BJ (cell line): ENCODE results near the gene CDC42EP3. TPM values are rescaled to one million over a fixed set of nuclear protein-coding genes. Genes with fewer than 3 reads are reported as not detected.

Experiments
- CTCF ChIA-PET: fragments of 350-600 bp; formaldehyde crosslinking; extraction: SDS; loops from one replicate; lab custom pipeline; 2021; ENCODE audit warnings: antibody characterized with exemption, inconsistent platforms; lab: Yijun Ruan, JAX
- POLR2A ChIA-PET: fragments of 300-600 bp; sonication (Branson Sonifier 250); formaldehyde crosslinking; extraction: SDS; loops from one replicate; lab custom pipeline; 2021; ENCODE audit warnings: antibody characterized with exemption; lab: Charles Lee
- DNase-seq: peaks from one replicate; pipeline ENCODE4 v3.0.0-alpha.2; 2011; ENCODE audit warnings: low read depth
- H3K27me3 ChIP-seq: 2 replicates; pipeline ENCODE4 v1.6.0; 2011; ENCODE audit warnings: low read length; ENCODE audit not compliant: control insufficient read depth, insufficient read depth
- H3K36me3 ChIP-seq: 2 replicates; pipeline ENCODE4 v1.5.1; 2011; ENCODE audit warnings: low read length; ENCODE audit not compliant: control insufficient read depth, insufficient read depth
- H3K4me3 ChIP-seq: 2 replicates; pipeline ENCODE4 v1.5.1; 2011; ENCODE audit warnings: low read depth, mild to moderate bottlenecking, control low read depth, low read length
- CTCF ChIP-seq: IDR thresholded peaks from 2 replicates; pipeline ENCODE4 v1.5.1; 2011; ENCODE audit warnings: low read depth, mild to moderate bottlenecking, control low read depth, inconsistent platforms, low read length, moderate library complexity; ENCODE audit not compliant: insufficient read depth
- polyA plus RNA-seq: library from polyadenylated mRNA; depleted of rRNA; stranded (reverse); fragments of >200 nt; gene quantifications from 2 replicates; pipeline ENCODE4 v1.2.3, GENCODE V29; 2011

CDC42EP3 gene
- polyA plus RNA-seq, 1 experiment = 191 TPM

GRCh38 chr2:37631698-37632097 lies 39.7 kb downstream of the CDC42EP3 start:
- no peaks in the 10 kb centered on the region for H3K27me3 ChIP-seq
- CTCF ChIA-PET = interaction anchor here (0.9 kb wide), 1 partner anchor 18 kb away, joined by 3 read pairs; no protein-coding TSS in a partner anchor
- DNase-seq = no peak
- no peak for TF ChIP-seq CTCF
- H3K36me3 ChIP-seq = no peaks in the 10 kb centered on the region
- POLR2A ChIA-PET = no interaction called here
- no peak overlapping the region for H3K4me3 ChIP-seq

- no peaks in the 10 kb centered on the region for H3K36me3 ChIP-seq
- DNase-seq = no peak
- POLR2A ChIA-PET = no interaction called here
Measured at GRCh38 chr2:37631292-37631691, 40.1 kb downstream of the CDC42EP3 start.

GRCh38 chr2:37630776-37631175 lies 40.7 kb downstream of the CDC42EP3 start:
- no peak for DNase-seq
- Histone ChIP-seq H3K36me3 (no peaks in the 10 kb centered on the region), H3K27me3 (no peaks in the 10 kb centered on the region), H3K4me3 (no peak overlapping the region)
- ChIA-PET POLR2A (no interaction called here), CTCF (interaction anchor here (0.9 kb wide), 1 partner anchor 17 kb away, joined by 3 read pairs; no protein-coding TSS in a partner anchor)
- TF ChIP-seq CTCF = no peak

More at GRCh38 chr2:37631292-37631691, 40.1 kb downstream of the CDC42EP3 start:
- CTCF ChIA-PET = interaction anchor here (0.9 kb wide), 1 partner anchor 17 kb away, joined by 3 read pairs; no protein-coding TSS in a partner anchor
- Histone ChIP-seq H3K27me3 (no peaks in the 10 kb centered on the region), H3K4me3 (no peak overlapping the region)
- no peak for TF ChIP-seq CTCF

GRCh38 chr2:37630301-37630700 lies 41.1 kb downstream of the CDC42EP3 start:
- POLR2A ChIA-PET = no interaction called here
- Histone ChIP-seq H3K4me3 (no peak overlapping the region), H3K36me3 (no peaks in the 10 kb centered on the region), H3K27me3 (no peaks in the 10 kb centered on the region)
- no peak for DNase-seq
- CTCF ChIA-PET = no interaction called here
- no peak for TF ChIP-seq CTCF

GRCh38 chr2:37629529-37629928 lies 41.9 kb downstream of the CDC42EP3 start:
- ChIA-PET POLR2A (no interaction called here), CTCF (interaction anchor here (1.0 kb wide), 1 partner anchor 214 kb away, joined by 3 read pairs; no protein-coding TSS in a partner anchor)
- H3K27me3 ChIP-seq = no peaks in the 10 kb centered on the region
- H3K4me3 ChIP-seq = no peak overlapping the region
- H3K36me3 ChIP-seq = no peaks in the 10 kb centered on the region
- TF ChIP-seq CTCF = no peak
- DNase-seq = no peak
